ENCODE results near the gene ADAM23. TPM values are rescaled to one million over a fixed set of nuclear protein-coding genes. Genes with fewer than 3 reads are reported as not detected.

The ADAM23 gene
- total and polyA plus RNA-seq, 2 experiments from 2014 or later = 11.8 to 15.9 TPM

DNA sequence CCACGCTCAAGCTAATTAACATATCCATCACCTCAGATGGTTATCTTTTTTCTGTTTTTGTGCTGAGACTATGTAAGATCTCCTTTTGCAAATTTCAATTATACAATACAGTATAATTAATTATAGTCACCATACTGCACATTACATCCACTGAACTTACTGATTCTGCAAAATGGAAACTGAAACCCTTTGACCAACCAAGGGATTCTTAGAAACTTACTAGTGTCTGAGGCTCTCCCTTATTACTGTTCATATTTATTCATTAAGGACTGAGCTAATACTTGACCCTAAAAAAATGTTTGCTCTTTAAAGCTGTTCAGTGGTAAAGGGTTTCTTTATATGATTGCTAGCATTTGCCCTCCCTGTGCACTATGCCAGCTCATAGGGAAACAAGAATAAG lies 50.7 kb downstream of the ADAM23 start:
- Histone ChIP-seq H3K27me3 (ENCODE audit: insufficient read depth) (no peaks in the 10 kb centered on the region), H3K4me1 (ENCODE audit: insufficient read depth) (no peaks in the 10 kb centered on the region), H3K36me3 (ENCODE audit: insufficient read depth) (no peaks in the 10 kb centered on the region), H4K20me1 (replicated peaks; ENCODE audit: insufficient read depth) (no peaks in the 10 kb centered on the region), H3K79me2 (replicated peaks; ENCODE audit: insufficient read depth) (no peaks in the 10 kb centered on the region), H3K4me2 (no peak overlapping the region), H3K9me2 (ENCODE audit: insufficient read depth) (peaks cover 5% of the 10 kb centered on the region; the same call in 1 of the 2 replicates), H3K4me3 (no peak overlapping the region), H2AFZ (no peak overlapping the region), H3K27ac (ENCODE audit: low read depth) (no peak overlapping the region), H3F3A (replicated peaks; ENCODE audit: low read depth) (no peaks in the 10 kb centered on the region)
- ATAC-seq (no peak), DNase-seq (ENCODE audit: low spot score) (no peak)
- H3K4me1 Mint-ChIP-seq = no peaks in the 10 kb centered on the region; the same call in 2 of the 3 replicates
- no peak overlapping the region for H3K4me3 Mint-ChIP-seq
- no peak overlapping the region for H3K27ac Mint-ChIP-seq
- peaks cover 10% of the 10 kb centered on the region; the same call in 2 of the 3 replicates for H3K9me3 Mint-ChIP-seq
- H3K36me3 Mint-ChIP-seq (ENCODE audit: low read depth) = peaks cover 35% of the 10 kb centered on the region
- TF ChIP-seq ZNF331 (CRISPR knock-in tag; IDR thresholded peaks at IDR 0.05; ENCODE audit: low read depth) (no peak), CREB1 (CRISPR knock-in tag; IDR thresholded peaks at IDR 0.05; ENCODE audit: low read depth) (no peak), NANOG (IDR thresholded peaks at IDR 0.05; ENCODE audit: borderline replicate concordance) (no peak), STAT1 (IDR thresholded peaks at IDR 0.05; ENCODE audit: unreplicated experiment) (no peak)
- TF ChIP-seq, protein P1, sequence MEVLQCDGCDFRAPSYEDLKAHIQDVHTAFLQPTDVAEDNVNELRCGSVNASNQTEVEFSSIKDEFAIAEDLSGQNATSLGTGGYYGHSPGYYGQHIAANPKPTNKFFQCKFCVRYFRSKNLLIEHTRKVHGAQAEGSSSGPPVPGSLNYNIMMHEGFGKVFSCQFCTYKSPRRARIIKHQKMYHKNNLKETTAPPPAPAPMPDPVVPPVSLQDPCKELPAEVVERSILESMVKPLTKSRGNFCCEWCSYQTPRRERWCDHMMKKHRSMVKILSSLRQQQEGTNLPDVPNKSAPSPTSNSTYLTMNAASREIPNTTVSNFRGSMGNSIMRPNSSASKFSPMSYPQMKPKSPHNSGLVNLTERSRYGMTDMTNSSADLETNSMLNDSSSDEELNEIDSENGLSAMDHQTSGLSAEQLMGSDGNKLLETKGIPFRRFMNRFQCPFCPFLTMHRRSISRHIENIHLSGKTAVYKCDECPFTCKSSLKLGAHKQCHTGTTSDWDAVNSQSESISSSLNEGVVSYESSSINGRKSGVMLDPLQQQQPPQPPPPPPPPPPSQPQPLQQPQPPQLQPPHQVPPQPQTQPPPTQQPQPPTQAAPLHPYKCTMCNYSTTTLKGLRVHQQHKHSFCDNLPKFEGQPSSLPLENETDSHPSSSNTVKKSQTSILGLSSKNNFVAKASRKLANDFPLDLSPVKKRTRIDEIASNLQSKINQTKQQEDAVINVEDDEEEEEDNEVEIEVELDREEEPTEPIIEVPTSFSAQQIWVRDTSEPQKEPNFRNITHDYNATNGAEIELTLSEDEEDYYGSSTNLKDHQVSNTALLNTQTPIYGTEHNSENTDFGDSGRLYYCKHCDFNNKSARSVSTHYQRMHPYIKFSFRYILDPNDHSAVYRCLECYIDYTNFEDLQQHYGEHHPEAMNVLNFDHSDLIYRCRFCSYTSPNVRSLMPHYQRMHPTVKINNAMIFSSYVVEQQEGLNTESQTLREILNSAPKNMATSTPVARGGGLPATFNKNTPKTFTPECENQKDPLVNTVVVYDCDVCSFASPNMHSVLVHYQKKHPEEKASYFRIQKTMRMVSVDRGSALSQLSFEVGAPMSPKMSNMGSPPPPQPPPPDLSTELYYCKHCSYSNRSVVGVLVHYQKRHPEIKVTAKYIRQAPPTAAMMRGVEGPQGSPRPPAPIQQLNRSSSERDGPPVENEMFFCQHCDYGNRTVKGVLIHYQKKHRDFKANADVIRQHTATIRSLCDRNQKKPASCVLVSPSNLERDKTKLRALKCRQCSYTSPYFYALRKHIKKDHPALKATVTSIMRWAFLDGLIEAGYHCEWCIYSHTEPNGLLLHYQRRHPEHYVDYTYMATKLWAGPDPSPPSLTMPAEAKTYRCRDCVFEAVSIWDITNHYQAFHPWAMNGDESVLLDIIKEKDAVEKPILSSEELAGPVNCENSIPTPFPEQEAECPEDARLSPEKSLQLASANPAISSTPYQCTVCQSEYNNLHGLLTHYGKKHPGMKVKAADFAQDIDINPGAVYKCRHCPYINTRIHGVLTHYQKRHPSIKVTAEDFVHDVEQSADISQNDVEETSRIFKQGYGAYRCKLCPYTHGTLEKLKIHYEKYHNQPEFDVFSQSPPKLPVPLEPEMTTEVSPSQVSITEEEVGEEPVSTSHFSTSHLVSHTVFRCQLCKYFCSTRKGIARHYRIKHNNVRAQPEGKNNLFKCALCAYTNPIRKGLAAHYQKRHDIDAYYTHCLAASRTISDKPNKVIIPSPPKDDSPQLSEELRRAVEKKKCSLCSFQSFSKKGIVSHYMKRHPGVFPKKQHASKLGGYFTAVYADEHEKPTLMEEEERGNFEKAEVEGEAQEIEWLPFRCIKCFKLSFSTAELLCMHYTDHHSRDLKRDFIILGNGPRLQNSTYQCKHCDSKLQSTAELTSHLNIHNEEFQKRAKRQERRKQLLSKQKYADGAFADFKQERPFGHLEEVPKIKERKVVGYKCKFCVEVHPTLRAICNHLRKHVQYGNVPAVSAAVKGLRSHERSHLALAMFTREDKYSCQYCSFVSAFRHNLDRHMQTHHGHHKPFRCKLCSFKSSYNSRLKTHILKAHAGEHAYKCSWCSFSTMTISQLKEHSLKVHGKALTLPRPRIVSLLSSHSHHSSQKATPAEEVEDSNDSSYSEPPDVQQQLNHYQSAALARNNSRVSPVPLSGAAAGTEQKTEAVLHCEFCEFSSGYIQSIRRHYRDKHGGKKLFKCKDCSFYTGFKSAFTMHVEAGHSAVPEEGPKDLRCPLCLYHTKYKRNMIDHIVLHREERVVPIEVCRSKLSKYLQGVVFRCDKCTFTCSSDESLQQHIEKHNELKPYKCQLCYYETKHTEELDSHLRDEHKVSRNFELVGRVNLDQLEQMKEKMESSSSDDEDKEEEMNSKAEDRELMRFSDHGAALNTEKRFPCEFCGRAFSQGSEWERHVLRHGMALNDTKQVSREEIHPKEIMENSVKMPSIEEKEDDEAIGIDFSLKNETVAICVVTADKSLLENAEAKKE (CRISPR knock-in tag; IDR thresholded peaks at IDR 0.05) = no peak
- peaks cover 2% of the 10 kb centered on the region for H3K27me3 Mint-ChIP-seq (ENCODE audit: insufficient read depth, low read depth, poor library complexity)

DNA sequence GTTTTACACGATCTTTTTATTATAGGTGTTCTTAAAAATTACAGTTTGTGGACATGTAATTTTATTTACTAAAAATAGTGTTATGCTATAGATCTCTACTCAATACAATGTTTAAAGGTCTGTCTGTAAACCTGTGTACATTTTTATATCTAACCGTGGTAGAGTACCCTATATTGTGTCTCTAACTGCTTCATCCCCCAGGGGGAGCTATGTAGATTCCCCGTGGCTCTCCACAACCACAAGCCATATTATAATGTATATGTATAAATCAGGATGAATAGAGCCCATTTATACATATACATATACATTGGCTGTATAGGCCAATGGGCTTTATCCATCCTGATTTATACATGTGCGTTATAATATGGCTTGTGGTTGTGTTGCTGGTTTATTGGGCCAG lies 59.4 kb downstream of the ADAM23 start:
- DNase-seq (ENCODE audit: low spot score) = no peak
- no peaks in the 10 kb centered on the region for H3F3A ChIP-seq (replicated peaks; ENCODE audit: low read depth)
- H3K36me3 ChIP-seq (ENCODE audit: insufficient read depth) = no peaks in the 10 kb centered on the region
- H3K79me2 ChIP-seq (replicated peaks; ENCODE audit: insufficient read depth) = no peaks in the 10 kb centered on the region
- Mint-ChIP-seq H3K4me1 (no peaks in the 10 kb centered on the region), H3K36me3 (ENCODE audit: low read depth) (no peaks in the 10 kb centered on the region), H3K9me3 (no peaks in the 10 kb centered on the region), H3K27me3 (ENCODE audit: insufficient read depth, low read depth, poor library complexity) (no peaks in the 10 kb centered on the region), H3K27ac (no peak overlapping the region), H3K4me3 (no peak overlapping the region)
- no peak overlapping the region for H3K4me3 ChIP-seq
- H3K27ac ChIP-seq (ENCODE audit: low read depth) = no peak overlapping the region
- H3K9me2 ChIP-seq (ENCODE audit: insufficient read depth) = no peaks in the 10 kb centered on the region
- ATAC-seq = 0 out of 3 replicates have a peak, but pooled peaks have one; percentile 25
- TF ChIP-seq, protein P2, sequence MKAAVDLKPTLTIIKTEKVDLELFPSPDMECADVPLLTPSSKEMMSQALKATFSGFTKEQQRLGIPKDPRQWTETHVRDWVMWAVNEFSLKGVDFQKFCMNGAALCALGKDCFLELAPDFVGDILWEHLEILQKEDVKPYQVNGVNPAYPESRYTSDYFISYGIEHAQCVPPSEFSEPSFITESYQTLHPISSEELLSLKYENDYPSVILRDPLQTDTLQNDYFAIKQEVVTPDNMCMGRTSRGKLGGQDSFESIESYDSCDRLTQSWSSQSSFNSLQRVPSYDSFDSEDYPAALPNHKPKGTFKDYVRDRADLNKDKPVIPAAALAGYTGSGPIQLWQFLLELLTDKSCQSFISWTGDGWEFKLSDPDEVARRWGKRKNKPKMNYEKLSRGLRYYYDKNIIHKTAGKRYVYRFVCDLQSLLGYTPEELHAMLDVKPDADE (IDR thresholded peaks at IDR 0.05) = no peak
- TF ChIP-seq CREB1 (CRISPR knock-in tag; IDR thresholded peaks at IDR 0.05; ENCODE audit: low read depth) (no peak), ZNF331 (CRISPR knock-in tag; IDR thresholded peaks at IDR 0.05; ENCODE audit: low read depth) (no peak), EZH2phosphoT487 (IDR thresholded peaks at IDR 0.05; ENCODE audit: unreplicated experiment) (no peak), POLR2AphosphoS5 (IDR thresholded peaks at IDR 0.05; ENCODE audit: low read depth) (no peak)
- TF ChIP-seq, protein P3, sequence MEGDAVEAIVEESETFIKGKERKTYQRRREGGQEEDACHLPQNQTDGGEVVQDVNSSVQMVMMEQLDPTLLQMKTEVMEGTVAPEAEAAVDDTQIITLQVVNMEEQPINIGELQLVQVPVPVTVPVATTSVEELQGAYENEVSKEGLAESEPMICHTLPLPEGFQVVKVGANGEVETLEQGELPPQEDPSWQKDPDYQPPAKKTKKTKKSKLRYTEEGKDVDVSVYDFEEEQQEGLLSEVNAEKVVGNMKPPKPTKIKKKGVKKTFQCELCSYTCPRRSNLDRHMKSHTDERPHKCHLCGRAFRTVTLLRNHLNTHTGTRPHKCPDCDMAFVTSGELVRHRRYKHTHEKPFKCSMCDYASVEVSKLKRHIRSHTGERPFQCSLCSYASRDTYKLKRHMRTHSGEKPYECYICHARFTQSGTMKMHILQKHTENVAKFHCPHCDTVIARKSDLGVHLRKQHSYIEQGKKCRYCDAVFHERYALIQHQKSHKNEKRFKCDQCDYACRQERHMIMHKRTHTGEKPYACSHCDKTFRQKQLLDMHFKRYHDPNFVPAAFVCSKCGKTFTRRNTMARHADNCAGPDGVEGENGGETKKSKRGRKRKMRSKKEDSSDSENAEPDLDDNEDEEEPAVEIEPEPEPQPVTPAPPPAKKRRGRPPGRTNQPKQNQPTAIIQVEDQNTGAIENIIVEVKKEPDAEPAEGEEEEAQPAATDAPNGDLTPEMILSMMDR (conservative IDR thresholded peaks at IDR 0.05; ENCODE audit: low read depth in 2 of 2) = peak; percentile 44 to 54
- no peak overlapping the region for H3K4me2 ChIP-seq
- H4K20me1 ChIP-seq (replicated peaks; ENCODE audit: insufficient read depth) = peaks cover 4% of the 10 kb centered on the region; the same call in 1 of the 2 replicates
- H3K4me1 ChIP-seq (ENCODE audit: insufficient read depth) = no peaks in the 10 kb centered on the region
- H3K27me3 ChIP-seq (ENCODE audit: insufficient read depth) = no peaks in the 10 kb centered on the region
- no peak overlapping the region for H2AFZ ChIP-seq

All from GM23338 (cell line).